SK-N-SH treated with all-trans-retinoic acid at 6 μM for 48 hours (cell line): ENCODE data around the gene DENND5B.

Experiments used
- ATAC-seq: fragments of 200-7000 bp; cut with Tn5 transposase; 3 replicates; pipeline ENCODE4 v1.9.1; 2020; ENCODE audit warnings: mild to moderate bottlenecking, moderate library complexity
- BACH2 ChIP-seq: fragments of 250-450 bp; sonication (Bioruptor Pico); IDR thresholded peaks from 2 replicates; pipeline ENCODE4 v1.9.0; 2021; ENCODE audit warnings: mild to moderate bottlenecking, borderline replicate concordance
- CSDC2 ChIP-seq: fragments of 250-450 bp; sonication (Bioruptor Pico); IDR thresholded peaks from 2 replicates; pipeline ENCODE4 v1.5.0; 2020; ENCODE audit warnings: mild to moderate bottlenecking, moderate library complexity
- ESRRG ChIP-seq: fragments of 250-450 bp; sonication (Bioruptor Pico); IDR thresholded peaks from 2 replicates; pipeline ENCODE4 v1.6.1; 2021; ENCODE audit warnings: mild to moderate bottlenecking
- GLIS3 ChIP-seq: fragments of 250-450 bp; sonication (Bioruptor Pico); IDR thresholded peaks from 2 replicates; pipeline ENCODE4 v1.5.0; 2020; ENCODE audit warnings: mild to moderate bottlenecking, moderate library complexity
- ISL1 ChIP-seq: fragments of 250-450 bp; sonication (Bioruptor Pico); IDR thresholded peaks from 2 replicates; pipeline ENCODE4 v2.1.2; 2022; ENCODE audit warnings: mild to moderate bottlenecking, moderate library complexity
- OSR1 ChIP-seq: fragments of 250-450 bp; sonication (Bioruptor Pico); IDR thresholded peaks from 2 replicates; pipeline ENCODE4 v1.8.0; 2022; ENCODE audit warnings: moderate library complexity, mild to moderate bottlenecking, inconsistent platforms
- PPARA ChIP-seq: fragments of 250-450 bp; sonication (Bioruptor Pico); IDR thresholded peaks from 2 replicates; pipeline ENCODE4 v1.5.0; 2020; ENCODE audit warnings: mild to moderate bottlenecking, borderline replicate concordance
- RARB ChIP-seq: fragments of 250-450 bp; sonication (Bioruptor Pico); IDR thresholded peaks from 2 replicates; pipeline ENCODE4 v1.8.0; 2021; ENCODE audit warnings: mild to moderate bottlenecking, moderate library complexity
- SNAI2 ChIP-seq: fragments of 250-450 bp; sonication (Bioruptor Pico); IDR thresholded peaks from 2 replicates; pipeline ENCODE4 v1.5.0; 2020; ENCODE audit warnings: mild to moderate bottlenecking, moderate library complexity
- TCF4 ChIP-seq: fragments of 250-450 bp; sonication (Bioruptor Pico); IDR thresholded peaks from 2 replicates; pipeline ENCODE4 v1.8.0; 2021; ENCODE audit warnings: mild to moderate bottlenecking, moderate library complexity, borderline replicate concordance
- TOX ChIP-seq: fragments of 250-450 bp; sonication (Bioruptor Pico); IDR thresholded peaks from 2 replicates; pipeline ENCODE4 v1.8.0; 2021; ENCODE audit warnings: mild to moderate bottlenecking, moderate library complexity, borderline replicate concordance
- ZC3H10 ChIP-seq: fragments of 250-450 bp; sonication (Bioruptor Pico); IDR thresholded peaks from 2 replicates; pipeline ENCODE4 v1.5.1; 2021; ENCODE audit warnings: mild to moderate bottlenecking, moderate library complexity
- ZFP30 ChIP-seq: fragments of 450-650 bp; formaldehyde crosslinking; IDR thresholded peaks from 2 replicates; pipeline ENCODE4 v1.5.0; 2022; ENCODE audit warnings: mild to moderate bottlenecking, moderate library complexity
- ZNF565 ChIP-seq: fragments of 450-650 bp; formaldehyde crosslinking; conservative IDR thresholded peaks from 2 replicates; pipeline ENCODE4 v1.5.0; 2020; ENCODE audit warnings: low read depth, mild to moderate bottlenecking, moderate library complexity
- ZNF70 ChIP-seq: fragments of 450-650 bp; formaldehyde crosslinking; IDR thresholded peaks from 2 replicates; pipeline ENCODE4 v1.5.0; 2020; ENCODE audit warnings: mild to moderate bottlenecking, moderate library complexity
- TF ChIP-seq, protein P1 (sequence below): fragments of 250-450 bp; sonication (Bioruptor Pico); IDR thresholded peaks from 2 replicates; pipeline ENCODE4 v1.5.0; 2020; ENCODE audit warnings: mild to moderate bottlenecking, moderate library complexity
- TF ChIP-seq, protein P2 (sequence below): fragments of 250-450 bp; sonication (Bioruptor Pico); IDR thresholded peaks from 2 replicates; pipeline ENCODE4 v1.8.0; 2020; ENCODE audit warnings: mild to moderate bottlenecking, moderate library complexity, borderline replicate concordance
- TF ChIP-seq, protein P3 (sequence below): fragments of 250-450 bp; sonication (Bioruptor Pico); IDR thresholded peaks from 2 replicates; pipeline ENCODE4 v1.8.0; 2021; ENCODE audit warnings: low read depth, mild to moderate bottlenecking, moderate library complexity, borderline replicate concordance
- TF ChIP-seq, protein P4 (sequence below): fragments of 250-450 bp; sonication (Bioruptor Pico); IDR thresholded peaks from 2 replicates; pipeline ENCODE4 v1.5.1; 2020; ENCODE audit warnings: low read depth, mild to moderate bottlenecking, moderate library complexity

Gene DENND5B

DNA sequence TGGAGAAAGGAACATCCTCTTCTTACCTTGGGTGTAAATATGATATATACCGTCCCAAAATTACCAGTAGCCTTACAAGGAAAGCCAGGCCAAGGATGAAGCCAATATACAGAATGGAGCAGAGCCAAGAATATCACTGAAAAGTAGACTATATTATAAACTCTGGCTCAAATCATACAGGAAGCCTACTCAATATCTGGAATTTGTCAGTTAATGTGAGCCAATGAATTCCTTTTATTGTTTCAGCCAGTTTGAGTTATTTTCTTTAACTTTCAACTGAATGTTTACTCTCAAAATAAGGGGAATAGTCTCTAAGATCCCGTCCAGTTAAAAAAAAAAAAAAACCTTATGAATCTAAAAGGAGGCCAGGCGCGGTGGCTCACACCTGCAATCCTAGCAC, 9.8 kb upstream of the DENND5B start:
- ATAC-seq: no peak
- TF ChIP-seq BACH2 (CRISPR knock-in tag) (no peak), TCF4 (no peak), PPARA (CRISPR knock-in tag) (no peak), GLIS3 (CRISPR knock-in tag) (no peak), CSDC2 (CRISPR knock-in tag) (no peak), ZNF70 (CRISPR knock-in tag) (no peak), SNAI2 (CRISPR knock-in tag) (no peak), TOX (CRISPR knock-in tag) (no peak), ISL1 (no peak), ZFP30 (no peak)
- TF ChIP-seq, protein P1, sequence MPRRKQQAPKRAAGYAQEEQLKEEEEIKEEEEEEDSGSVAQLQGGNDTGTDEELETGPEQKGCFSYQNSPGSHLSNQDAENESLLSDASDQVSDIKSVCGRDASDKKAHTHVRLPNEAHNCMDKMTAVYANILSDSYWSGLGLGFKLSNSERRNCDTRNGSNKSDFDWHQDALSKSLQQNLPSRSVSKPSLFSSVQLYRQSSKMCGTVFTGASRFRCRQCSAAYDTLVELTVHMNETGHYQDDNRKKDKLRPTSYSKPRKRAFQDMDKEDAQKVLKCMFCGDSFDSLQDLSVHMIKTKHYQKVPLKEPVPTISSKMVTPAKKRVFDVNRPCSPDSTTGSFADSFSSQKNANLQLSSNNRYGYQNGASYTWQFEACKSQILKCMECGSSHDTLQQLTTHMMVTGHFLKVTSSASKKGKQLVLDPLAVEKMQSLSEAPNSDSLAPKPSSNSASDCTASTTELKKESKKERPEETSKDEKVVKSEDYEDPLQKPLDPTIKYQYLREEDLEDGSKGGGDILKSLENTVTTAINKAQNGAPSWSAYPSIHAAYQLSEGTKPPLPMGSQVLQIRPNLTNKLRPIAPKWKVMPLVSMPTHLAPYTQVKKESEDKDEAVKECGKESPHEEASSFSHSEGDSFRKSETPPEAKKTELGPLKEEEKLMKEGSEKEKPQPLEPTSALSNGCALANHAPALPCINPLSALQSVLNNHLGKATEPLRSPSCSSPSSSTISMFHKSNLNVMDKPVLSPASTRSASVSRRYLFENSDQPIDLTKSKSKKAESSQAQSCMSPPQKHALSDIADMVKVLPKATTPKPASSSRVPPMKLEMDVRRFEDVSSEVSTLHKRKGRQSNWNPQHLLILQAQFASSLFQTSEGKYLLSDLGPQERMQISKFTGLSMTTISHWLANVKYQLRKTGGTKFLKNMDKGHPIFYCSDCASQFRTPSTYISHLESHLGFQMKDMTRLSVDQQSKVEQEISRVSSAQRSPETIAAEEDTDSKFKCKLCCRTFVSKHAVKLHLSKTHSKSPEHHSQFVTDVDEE (CRISPR knock-in tag): no peak
- TF ChIP-seq, protein P2, sequence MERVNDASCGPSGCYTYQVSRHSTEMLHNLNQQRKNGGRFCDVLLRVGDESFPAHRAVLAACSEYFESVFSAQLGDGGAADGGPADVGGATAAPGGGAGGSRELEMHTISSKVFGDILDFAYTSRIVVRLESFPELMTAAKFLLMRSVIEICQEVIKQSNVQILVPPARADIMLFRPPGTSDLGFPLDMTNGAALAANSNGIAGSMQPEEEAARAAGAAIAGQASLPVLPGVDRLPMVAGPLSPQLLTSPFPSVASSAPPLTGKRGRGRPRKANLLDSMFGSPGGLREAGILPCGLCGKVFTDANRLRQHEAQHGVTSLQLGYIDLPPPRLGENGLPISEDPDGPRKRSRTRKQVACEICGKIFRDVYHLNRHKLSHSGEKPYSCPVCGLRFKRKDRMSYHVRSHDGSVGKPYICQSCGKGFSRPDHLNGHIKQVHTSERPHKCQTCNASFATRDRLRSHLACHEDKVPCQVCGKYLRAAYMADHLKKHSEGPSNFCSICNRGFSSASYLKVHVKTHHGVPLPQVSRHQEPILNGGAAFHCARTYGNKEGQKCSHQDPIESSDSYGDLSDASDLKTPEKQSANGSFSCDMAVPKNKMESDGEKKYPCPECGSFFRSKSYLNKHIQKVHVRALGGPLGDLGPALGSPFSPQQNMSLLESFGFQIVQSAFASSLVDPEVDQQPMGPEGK (CRISPR knock-in tag): no peak
- TF ChIP-seq, protein P3, sequence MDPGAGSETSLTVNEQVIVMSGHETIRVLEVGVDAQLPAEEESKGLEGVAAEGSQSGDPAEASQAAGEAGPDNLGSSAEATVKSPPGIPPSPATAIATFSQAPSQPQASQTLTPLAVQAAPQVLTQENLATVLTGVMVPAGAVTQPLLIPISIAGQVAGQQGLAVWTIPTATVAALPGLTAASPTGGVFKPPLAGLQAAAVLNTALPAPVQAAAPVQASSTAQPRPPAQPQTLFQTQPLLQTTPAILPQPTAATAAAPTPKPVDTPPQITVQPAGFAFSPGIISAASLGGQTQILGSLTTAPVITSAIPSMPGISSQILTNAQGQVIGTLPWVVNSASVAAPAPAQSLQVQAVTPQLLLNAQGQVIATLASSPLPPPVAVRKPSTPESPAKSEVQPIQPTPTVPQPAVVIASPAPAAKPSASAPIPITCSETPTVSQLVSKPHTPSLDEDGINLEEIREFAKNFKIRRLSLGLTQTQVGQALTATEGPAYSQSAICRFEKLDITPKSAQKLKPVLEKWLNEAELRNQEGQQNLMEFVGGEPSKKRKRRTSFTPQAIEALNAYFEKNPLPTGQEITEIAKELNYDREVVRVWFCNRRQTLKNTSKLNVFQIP: no peak

DNA sequence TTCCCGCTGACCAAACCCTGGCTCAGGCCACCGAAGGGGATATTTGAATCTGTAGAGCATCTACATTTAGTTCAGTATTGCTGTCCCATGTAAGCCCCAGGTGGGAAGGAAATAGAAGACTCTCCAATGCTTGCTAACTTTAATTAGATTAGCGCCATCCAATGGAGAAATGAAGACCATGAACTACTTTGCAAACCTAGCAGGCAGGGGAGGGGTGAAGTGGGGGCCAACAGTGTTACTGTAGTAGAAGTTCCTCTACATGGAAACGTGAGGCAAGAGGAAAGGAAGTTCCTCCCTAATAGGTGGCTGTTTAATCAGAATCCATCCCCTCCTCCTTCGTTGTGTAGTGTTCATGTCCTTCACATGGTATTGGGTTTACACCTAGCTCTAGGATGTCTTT, 9.3 kb upstream of the DENND5B start:
- no peak for ATAC-seq
- TF ChIP-seq, protein P2 (CRISPR knock-in tag): no peak
- no peak for TF ChIP-seq ZNF565 (CRISPR knock-in tag)
- no peak for TF ChIP-seq TCF4
- no peak for TF ChIP-seq ZFP30
- TF ChIP-seq OSR1 (CRISPR knock-in tag): no peak
- no peak for TF ChIP-seq ISL1
- TF ChIP-seq SNAI2 (CRISPR knock-in tag): no peak
- TF ChIP-seq ZC3H10 (CRISPR knock-in tag): no peak
- TF ChIP-seq, protein P3: no peak
- no peak for TF ChIP-seq GLIS3 (CRISPR knock-in tag)
- TF ChIP-seq, protein P1 (CRISPR knock-in tag): no peak
- TF ChIP-seq RARB (CRISPR knock-in tag): no peak
- TF ChIP-seq CSDC2 (CRISPR knock-in tag): no peak
- no peak for TF ChIP-seq ESRRG
- TF ChIP-seq, protein P4, sequence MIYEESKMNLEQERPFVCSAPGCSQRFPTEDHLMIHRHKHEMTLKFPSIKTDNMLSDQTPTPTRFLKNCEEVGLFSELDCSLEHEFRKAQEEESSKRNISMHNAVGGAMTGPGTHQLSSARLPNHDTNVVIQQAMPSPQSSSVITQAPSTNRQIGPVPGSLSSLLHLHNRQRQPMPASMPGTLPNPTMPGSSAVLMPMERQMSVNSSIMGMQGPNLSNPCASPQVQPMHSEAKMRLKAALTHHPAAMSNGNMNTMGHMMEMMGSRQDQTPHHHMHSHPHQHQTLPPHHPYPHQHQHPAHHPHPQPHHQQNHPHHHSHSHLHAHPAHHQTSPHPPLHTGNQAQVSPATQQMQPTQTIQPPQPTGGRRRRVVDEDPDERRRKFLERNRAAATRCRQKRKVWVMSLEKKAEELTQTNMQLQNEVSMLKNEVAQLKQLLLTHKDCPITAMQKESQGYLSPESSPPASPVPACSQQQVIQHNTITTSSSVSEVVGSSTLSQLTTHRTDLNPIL: no peak
